Karpas-422 (cell line): Measurements from ENCODE around the gene SNURF. TPM values are rescaled to one million over a fixed set of nuclear protein-coding genes. Genes with fewer than 3 reads are reported as not detected.
"Not testable (repeated sequence)": the region's sequence is repeated elsewhere in the genome, so short reads cannot be mapped to it uniquely, and the experiment has no call there.

Experiments used
- DNase-seq: peaks from one replicate; pipeline ENCODE4 v3.0.0-alpha.2; 2015
- H2AFZ ChIP-seq: fragments of 200-600 bp; sonication (generic); 2 replicates; pipeline ENCODE4 v1.6.1; 2014; ENCODE audit warnings: antibody characterized with exemption, low read length, mixed read lengths
- H3K27ac ChIP-seq: fragments of 200-600 bp; sonication (generic); 2 replicates; pipeline ENCODE4 v1.5.1; 2014; ENCODE audit warnings: mild to moderate bottlenecking, low read length, moderate library complexity
- H3K27me3 ChIP-seq: fragments of 200-600 bp; sonication (generic); 2 replicates; pipeline ENCODE4 v1.6.1; 2014; ENCODE audit warnings: low read length, mixed read lengths
- H3K36me3 ChIP-seq: fragments of 200-600 bp; sonication (generic); 2 replicates; pipeline ENCODE4 v1.6.1; 2014; ENCODE audit warnings: low read length, mixed read lengths; ENCODE audit not compliant: insufficient read depth
- H3K4me1 ChIP-seq: fragments of 200-600 bp; sonication (generic); 2 replicates; pipeline ENCODE4 v1.6.1; 2014; ENCODE audit warnings: mild to moderate bottlenecking, low read length, mixed read lengths
- H3K4me2 ChIP-seq: fragments of 200-600 bp; sonication (generic); 2 replicates; pipeline ENCODE4 v1.6.1; 2014; ENCODE audit warnings: low read length, low read depth, mild to moderate bottlenecking; ENCODE audit not compliant: poor library complexity, severe bottlenecking
- H3K4me3 ChIP-seq: fragments of 200-600 bp; sonication (generic); 2 replicates; pipeline ENCODE4 v1.5.1; 2014; ENCODE audit warnings: mild to moderate bottlenecking, antibody characterized with exemption, low read length, mixed read lengths
- H3K79me2 ChIP-seq: fragments of 200-600 bp; sonication (generic); 2 replicates; pipeline ENCODE4 v1.6.1; 2014; ENCODE audit warnings: mild to moderate bottlenecking, low read length, mixed read lengths
- H3K9ac ChIP-seq: fragments of 200-600 bp; sonication (generic); 2 replicates; pipeline ENCODE4 v1.6.0; 2014; ENCODE audit warnings: low read length
- H3K9me2 ChIP-seq: fragments of 200-600 bp; sonication (generic), shearing (Covaris generic); replicated peaks from 2 replicates; pipeline ENCODE4 v1.6.0; 2014; ENCODE audit warnings: mild to moderate bottlenecking, low read length, moderate library complexity; ENCODE audit not compliant: insufficient read depth
- H3K9me3 ChIP-seq: fragments of 300-700, 200-600 bp; sonication (generic); 2 replicates; pipeline ENCODE4 v1.6.1; 2014; ENCODE audit warnings: low read length, mixed read lengths
- H4K20me1 ChIP-seq: fragments of 200-600 bp; sonication (generic); 2 replicates; pipeline ENCODE4 v1.6.1; 2014; ENCODE audit warnings: mild to moderate bottlenecking, antibody characterized with exemption, low read length, low read depth; ENCODE audit not compliant: insufficient read depth
- small RNA-seq: library from RNA; depleted of rRNA; stranded (forward); fragments of <200 nt; gene quantifications from one replicate; pipeline ENCODE3, GENCODE V24; 2014
- total RNA-seq: library from RNA; depleted of rRNA; stranded (reverse); fragments of >200 nt; shearing (Covaris generic); gene quantifications from 2 replicates; pipeline ENCODE4 v1.2.3, GENCODE V29; 2014; ENCODE audit warnings: low replicate concordance; rRNA removed

SNURF gene
- total RNA-seq, 1 experiment from 2014 or later, result 58.6 TPM

DNA sequence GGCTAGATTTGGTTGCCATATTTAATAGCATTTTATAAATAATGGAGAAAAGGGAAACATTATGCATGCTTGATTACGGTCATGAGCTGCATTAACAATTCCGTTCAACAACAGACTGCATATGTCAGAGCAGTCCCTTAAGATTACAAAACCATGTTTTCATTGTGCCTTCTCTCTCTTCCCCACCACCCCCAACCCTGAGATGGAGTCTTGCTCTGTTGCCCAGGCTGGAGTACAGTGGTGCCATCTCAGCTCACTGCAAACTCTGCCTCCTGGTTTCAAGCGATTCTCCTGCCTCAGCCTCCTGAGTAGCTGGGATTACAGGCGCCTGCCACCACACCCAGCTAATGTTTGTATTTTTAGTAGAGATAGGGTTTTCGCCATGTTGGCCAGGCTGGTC lies 17.9 kb downstream of the SNURF start:
- not testable (repeated sequence) for DNase-seq, H3K9me2 ChIP-seq, H3K79me2 ChIP-seq, H4K20me1 ChIP-seq, H3K4me3 ChIP-seq, H2AFZ ChIP-seq, H3K27me3 ChIP-seq, H3K27ac ChIP-seq, H3K9me3 ChIP-seq, H3K9ac ChIP-seq, H3K4me1 ChIP-seq, H3K4me2 ChIP-seq
- H3K36me3 ChIP-seq, result peaks cover 22% of the 10 kb centered on the region

DNA sequence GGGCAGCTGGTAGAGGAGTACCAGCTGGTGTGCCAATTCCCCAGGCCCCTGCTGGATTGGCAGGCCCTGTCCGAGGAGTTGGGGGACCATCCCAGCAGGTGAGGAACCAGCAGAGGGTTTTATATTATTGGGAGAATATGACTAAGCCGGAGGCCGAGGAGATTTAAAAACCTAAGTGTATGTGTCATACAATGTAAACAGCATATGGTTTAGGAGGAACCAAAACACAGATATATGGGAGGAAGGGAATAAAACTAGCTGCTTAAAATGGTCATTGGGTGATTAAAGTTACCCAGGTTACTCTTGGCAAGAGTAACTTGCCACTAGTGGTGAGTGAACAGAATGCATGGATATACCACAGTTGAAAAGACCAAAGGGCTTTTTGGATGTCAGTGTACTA lies 22.1 kb downstream of the SNURF start:
- no peak for DNase-seq
- H3K27me3 ChIP-seq, result no peaks in the 10 kb centered on the region
- no peaks in the 10 kb centered on the region for H3K79me2 ChIP-seq
- no peak overlapping the region for H2AFZ ChIP-seq
- no peak overlapping the region for H3K27ac ChIP-seq
- no peaks in the 10 kb centered on the region for H3K9me2 ChIP-seq
- H3K4me1 ChIP-seq, result no peaks in the 10 kb centered on the region
- no peak overlapping the region for H3K4me2 ChIP-seq
- H4K20me1 ChIP-seq, result no peaks in the 10 kb centered on the region
- no peak overlapping the region for H3K9ac ChIP-seq
- no peak overlapping the region for H3K4me3 ChIP-seq
- H3K36me3 ChIP-seq, result peaks cover 38% of the 10 kb centered on the region
- peaks cover 7% of the 10 kb centered on the region; the same call in 1 of the 2 replicates for H3K9me3 ChIP-seq

DNA sequence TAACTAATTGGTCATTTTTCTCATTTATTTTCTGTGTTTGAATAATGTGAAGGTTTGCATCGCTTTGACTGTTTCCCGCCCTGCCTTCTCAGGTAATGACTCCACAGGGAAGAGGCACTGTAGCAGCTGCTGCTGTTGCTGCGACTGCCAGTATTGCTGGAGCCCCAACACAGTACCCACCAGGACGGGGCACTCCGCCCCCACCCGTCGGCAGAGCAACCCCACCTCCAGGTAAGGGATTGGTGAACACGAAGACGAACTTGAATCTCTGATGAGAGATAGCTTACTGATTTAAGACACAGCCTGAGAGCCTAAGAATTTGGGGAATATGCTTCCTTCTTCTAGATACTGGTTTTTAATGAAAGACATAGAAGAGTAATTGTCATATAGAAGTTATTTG lies 22.9 kb downstream of the SNURF start:
- Histone ChIP-seq H3K27ac (no peak overlapping the region), H3K9ac (no peak overlapping the region), H3K27me3 (no peaks in the 10 kb centered on the region), H3K36me3 (peaks cover 46% of the 10 kb centered on the region), H3K79me2 (no peaks in the 10 kb centered on the region), H3K4me2 (no peak overlapping the region), H3K9me3 (peaks cover 10% of the 10 kb centered on the region; the same call in 1 of the 2 replicates), H4K20me1 (no peaks in the 10 kb centered on the region), H2AFZ (no peak overlapping the region), H3K4me1 (no peaks in the 10 kb centered on the region), H3K9me2 (no peaks in the 10 kb centered on the region), H3K4me3 (no peak overlapping the region)
- DNase-seq, result no peak

DNA sequence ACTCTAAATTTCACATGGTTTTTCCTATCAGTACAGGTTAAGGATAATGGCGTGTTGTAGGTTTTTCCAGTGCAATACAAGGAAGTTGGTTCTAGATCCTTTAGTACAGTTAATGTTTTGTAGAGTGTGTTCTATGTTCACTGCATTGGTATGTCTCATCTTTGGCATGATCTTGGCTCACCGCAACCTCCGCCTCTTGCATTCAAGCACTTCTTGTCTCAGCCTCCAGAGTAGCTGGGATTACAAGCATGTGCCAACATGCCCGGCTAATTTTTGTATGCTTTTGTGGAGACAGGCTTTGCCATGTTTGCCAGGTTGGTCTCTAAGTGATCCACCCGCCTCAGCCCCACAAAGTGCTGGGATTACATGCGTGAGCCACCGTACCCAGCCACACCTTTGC lies 30.4 kb downstream of the SNURF start:
- Histone ChIP-seq H3K4me3 (no peak overlapping the region), H2AFZ (no peak overlapping the region), H4K20me1 (no peaks in the 10 kb centered on the region), H3K36me3 (peaks cover 81% of the 10 kb centered on the region), H3K4me2 (no peak overlapping the region), H3K9ac (no peak overlapping the region), H3K79me2 (peaks cover 16% of the 10 kb centered on the region), H3K4me1 (no peaks in the 10 kb centered on the region), H3K9me2 (no peaks in the 10 kb centered on the region), H3K27me3 (no peaks in the 10 kb centered on the region), H3K9me3 (peaks cover 43% of the 10 kb centered on the region), H3K27ac (no peak overlapping the region)
- DNase-seq, result no peak

DNA sequence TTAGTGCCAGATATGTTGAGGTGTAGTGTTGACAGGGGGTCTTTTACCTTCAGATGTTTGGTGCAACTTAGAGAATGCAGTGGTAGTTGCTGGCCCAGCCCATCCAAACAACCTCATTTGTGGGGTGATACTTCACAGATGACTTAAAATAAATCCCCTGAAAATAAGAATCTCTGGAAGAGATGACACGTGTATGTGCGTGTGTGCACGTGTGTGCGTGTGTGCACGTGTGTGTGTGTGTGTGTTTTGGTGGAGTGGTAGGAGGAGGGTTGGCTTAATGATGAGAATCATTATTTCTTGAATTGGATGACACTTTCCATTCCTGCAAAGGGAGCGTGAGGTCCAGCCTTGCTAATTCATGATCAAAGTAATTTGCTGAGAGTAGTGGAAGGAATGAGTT lies 31.9 kb downstream of the SNURF start:
- no peak for DNase-seq
- Histone ChIP-seq H3K79me2 (peaks cover 17% of the 10 kb centered on the region), H3K9me2 (no peaks in the 10 kb centered on the region), H2AFZ (no peak overlapping the region), H3K27ac (no peak overlapping the region), H3K9ac (no peak overlapping the region), H3K27me3 (no peaks in the 10 kb centered on the region), H4K20me1 (no peaks in the 10 kb centered on the region), H3K4me2 (no peak overlapping the region), H3K9me3 (peaks cover 48% of the 10 kb centered on the region), H3K4me1 (no peaks in the 10 kb centered on the region), H3K4me3 (no peak overlapping the region), H3K36me3 (peaks cover 81% of the 10 kb centered on the region)

Small RNA genes lying within 50 kb of the gene (small RNA-seq; reads per million reads assigned to genes)
- gene AC090602.1 (not detected), gene AC124312.4 (0.47 reads per million, percentile 8 among the genes with 10 or more reads in this experiment), gene AC124312.5 (0.32 reads per million)

Other genes with a start within 250 kb of the SNURF start
- 116 and 173 TPM in 2 replicates for gene SNRPN, start within 50 bp of the SNURF start, total RNA-seq